ENCODE results near the gene TCP11.

GRCh38 chr6:35076997-35077712, 64.0 kb downstream of the TCP11 start:
- TF ChIP-seq GABPA (IDR thresholded peaks at IDR 0.05; ENCODE audit: low read depth, low read length) (no peak), GABPA (CRISPR knock-in tag; IDR thresholded peaks at IDR 0.05; ENCODE audit: low read depth) (no peak), THAP7 (CRISPR knock-in tag; IDR thresholded peaks at IDR 0.05) (no peak), PAX8 (CRISPR knock-in tag; IDR thresholded peaks at IDR 0.05; ENCODE audit: borderline replicate concordance) (no peak), ZNF563 (CRISPR knock-in tag; IDR thresholded peaks at IDR 0.05) (no peak), ZSCAN20 (CRISPR knock-in tag; IDR thresholded peaks at IDR 0.05; ENCODE audit: borderline replicate concordance) (no peak), ZNF709 (CRISPR knock-in tag; IDR thresholded peaks at IDR 0.05) (no peak)

Measured in HepG2 (cell line).